HG03558 (cell line): ENCODE data around the gene SHC3.

Source experiments
- ATAC-seq: cut with Tn5 transposase; IDR thresholded peaks from one replicate; pipeline ENCODE4 v1.9.1; 2021; ENCODE audit warnings: moderate number of reproducible peaks; ENCODE audit not compliant: unreplicated experiment; ENCODE audit errors: extremely low read depth

SHC3 gene

DNA sequence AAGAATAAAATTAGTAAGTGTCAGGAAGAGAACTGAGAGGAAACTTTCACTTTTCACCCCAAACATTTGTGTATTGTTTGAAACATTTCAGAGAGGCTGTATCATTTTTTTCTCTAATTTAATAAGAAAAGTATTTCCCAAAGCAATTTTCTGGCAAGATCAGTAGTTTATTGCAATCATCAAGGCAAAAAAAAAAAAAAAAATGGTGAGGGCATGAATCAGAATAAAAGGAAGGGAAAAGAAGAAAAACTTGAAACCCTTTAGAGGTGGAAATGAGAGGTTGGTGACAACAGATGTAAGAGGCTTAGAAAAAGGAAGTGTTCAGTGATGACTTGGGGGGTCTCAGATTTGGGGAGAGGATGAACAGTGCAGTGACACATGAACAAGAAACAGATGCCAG, 13.3 kb downstream of the SHC3 start:
- ATAC-seq, result no peak

DNA sequence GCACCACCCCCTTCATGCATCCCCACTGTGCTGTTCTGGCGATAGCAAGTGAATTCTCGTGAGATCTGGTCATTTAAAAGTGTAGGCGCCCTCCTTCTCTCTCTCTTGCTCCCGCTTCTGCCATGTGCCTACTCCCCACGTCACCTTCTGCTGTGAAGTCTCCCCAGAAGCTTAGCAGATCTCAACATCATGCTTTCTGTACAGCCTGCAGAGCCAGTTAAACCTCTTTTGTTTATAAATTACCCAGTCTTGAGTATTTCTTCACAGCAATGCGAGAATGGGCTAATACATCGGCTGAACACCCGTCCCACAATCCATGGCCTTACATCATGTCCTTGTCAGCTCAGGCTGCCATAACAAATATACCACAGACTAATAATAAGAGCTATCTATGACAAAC, 17.4 kb downstream of the SHC3 start:
- no peak for ATAC-seq

DNA sequence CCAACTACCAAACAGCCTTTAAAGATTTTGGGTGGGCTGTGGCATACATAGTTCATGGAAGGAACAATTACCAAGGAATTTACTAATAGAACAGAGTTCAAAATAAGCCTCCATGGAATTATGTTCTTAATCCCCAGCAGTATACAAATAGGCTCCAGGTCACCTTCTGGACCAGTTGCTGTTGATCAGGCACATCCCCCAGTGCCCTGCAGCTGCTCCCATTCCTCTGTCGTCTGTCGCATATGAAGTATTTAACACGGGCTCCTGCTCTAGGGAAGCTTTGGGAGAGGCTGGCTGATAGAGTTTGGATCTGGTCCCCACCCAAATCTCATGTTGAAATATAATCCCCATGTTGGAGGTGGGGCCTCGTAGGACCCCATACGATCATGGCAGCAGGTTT, 17.8 kb downstream of the SHC3 start:
- ATAC-seq, result no peak

DNA sequence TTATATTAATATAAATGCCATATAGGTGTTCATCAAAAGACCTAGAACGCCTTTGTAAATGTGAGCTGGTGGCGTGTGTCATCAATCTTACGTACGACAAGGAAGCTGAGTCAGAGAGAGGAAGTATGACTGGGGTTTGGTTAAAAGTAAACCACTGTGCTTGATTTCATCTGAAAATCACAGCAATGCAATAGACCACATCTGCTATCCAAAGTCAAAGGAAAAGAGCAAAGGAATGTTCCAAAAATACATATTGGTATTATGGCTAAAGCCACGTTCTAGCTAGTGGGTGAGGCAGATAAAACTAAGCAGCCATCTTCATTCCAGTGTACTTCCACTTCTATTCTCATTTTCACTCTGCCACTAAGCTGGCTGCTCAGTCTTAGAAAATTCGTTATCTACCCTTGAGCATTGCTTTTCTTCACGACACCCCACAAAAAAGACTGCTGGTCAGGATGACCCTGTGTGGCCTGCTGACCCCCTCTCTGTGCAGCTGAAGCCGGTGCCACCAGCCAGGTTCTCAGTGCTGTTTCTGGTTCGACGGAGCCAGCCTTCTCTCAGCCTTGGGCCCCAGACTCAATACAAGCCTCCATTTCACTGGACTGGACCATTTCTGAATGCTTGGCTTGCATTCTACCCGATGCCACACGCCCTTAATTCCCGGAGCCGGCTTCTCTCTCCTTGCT, 23.8 kb downstream of the SHC3 start:
- no peak for ATAC-seq

DNA sequence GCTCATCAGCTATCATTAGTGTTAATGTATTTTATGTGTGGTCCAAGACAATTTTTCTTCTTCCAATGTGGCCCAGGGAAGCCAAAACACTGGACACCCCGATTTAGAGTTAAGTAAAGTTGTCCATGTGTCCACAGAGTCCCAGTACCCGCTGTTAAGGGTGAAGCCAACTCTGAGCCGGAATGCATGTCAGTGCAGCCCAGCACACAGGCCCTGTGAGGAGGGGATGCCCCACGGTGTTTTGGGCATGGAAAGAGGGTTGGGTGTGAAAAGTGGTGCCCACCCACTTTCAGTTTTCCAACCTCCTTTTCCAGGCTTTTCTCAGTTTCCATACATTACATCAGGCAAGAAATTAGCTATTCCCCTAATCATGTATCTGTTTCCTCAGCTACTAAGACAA, 24.4 kb downstream of the SHC3 start:
- ATAC-seq, result no peak

DNA sequence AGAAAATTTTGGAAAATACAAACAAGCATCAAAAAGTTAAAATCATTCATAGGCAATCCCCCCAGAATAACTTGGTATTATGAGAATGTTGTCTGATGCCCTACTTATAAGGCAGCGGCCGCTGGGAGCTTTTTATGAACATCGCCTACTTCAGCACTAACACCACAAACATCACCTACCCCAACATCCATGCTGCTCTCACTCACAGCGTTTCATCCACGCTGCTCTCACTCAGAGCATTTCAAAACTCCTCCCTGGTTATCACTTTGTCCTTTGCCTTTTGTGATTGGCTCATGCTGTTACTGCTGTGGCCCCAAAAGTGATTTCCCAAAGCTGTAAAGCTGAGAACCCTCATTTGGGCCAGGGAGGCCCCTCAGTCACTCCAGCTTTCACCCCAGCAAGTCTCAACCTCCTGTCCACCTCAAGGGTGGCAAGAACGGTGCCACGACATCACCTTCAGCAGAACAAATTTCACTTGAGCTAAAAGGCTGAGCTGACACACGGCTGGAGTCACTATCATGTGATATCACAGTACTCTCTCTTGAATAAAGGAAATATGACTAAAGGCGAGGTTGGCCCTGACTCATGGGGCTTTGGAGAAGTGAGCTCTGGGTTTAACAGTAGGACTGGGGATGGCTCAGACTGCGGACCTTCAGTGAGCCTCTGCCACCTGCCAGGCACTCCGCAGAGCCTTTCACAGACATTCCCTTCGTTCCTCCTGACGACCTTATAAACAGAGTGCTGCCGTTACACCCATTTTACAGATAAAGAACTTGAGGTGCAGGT, 25.2 kb downstream of the SHC3 start:
- no peak for ATAC-seq

DNA sequence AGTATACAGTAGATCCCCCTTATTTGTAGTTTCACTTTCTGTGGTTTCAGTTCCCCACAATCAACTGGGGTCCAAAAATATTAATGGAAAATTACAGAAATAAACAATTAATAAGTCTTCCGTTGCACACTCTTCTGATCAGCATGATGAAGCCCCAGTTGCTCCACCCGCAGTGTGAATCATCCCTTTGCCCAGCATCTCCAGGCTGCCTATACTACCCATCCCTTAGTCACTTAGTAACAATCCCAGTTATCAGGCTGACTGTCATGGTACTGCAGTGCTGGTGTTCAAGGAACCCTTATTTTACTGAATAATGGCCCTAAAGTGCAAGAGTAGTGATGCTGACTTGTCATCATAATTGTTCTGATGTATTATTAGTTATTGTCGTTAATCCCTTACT, 28.9 kb downstream of the SHC3 start:
- ATAC-seq, result no peak

DNA sequence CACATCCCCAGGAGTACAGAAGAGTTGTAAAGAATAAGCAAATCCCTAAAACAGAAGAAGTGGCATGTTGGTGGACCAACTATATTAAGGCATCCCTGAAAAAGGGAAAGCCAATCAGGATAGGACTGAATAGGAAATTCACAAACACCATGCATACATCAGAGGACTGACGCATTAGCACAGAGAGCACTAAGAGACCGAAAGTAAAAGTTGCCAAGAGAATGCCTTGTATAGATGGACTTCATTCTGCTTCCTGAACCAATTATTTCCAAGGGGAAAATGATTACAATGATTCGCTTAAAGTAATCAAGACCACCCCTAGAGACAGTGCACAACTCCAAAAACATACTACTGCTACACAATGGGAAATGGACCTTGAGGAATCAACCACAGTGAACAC, 33.5 kb downstream of the SHC3 start:
- no peak for ATAC-seq

DNA sequence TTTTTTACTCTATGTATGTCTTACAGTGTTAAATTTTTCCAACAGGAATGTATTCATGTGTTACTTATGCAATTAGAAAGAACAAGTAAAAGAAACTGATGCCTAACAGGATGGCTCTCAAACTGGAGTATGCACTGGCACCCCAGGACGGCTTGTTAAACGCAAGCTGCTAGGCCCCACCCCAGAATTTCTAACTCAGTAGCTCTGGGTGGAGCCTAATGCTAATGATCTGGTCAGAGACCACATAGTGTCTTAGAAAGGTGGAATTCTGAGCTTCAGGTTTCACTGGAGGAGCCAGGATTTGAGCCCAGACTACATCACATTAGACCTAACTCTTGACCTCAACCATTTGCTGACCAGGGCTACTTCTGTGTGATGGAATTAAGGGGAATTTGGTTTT, 34.4 kb downstream of the SHC3 start:
- no peak for ATAC-seq

DNA sequence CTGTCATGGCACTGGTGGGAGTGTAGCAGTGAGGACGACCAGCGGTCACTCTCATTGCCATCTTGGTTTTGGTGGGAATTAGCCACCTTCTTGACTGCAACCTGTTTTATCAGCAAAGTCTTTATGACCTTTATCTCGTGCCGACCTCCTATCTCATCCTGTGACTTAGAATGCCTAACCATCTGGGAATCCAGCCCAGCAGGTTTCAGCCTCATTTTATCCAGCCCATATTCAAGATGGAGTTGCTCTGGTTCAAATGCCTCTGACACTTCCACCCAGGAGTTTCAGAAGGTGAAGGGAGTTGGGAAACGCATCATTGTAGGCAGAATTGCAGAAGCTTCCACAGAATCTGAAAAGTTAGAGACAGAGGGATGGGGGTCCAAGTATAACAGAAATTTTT, 35.4 kb downstream of the SHC3 start:
- no peak for ATAC-seq

DNA sequence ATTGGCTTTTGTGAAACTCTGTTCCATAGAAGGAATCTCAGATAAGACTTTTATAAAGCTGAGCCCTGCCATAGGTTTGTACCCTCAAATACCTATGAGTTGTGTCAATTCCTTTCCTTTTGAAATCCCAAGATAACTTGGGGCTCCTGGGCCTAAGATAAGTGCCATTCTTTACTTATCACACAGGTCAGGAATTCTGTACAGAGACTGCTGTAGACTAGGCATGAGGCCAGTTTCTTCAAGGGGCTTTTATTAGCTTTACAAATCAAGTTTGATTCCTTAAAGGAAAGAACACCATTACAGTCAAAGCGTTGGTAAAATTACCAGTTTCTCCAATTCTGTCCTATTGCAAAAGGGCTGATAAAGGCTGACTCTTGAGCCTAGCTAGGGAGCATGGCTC, 39.2 kb downstream of the SHC3 start:
- ATAC-seq, result no peak

DNA sequence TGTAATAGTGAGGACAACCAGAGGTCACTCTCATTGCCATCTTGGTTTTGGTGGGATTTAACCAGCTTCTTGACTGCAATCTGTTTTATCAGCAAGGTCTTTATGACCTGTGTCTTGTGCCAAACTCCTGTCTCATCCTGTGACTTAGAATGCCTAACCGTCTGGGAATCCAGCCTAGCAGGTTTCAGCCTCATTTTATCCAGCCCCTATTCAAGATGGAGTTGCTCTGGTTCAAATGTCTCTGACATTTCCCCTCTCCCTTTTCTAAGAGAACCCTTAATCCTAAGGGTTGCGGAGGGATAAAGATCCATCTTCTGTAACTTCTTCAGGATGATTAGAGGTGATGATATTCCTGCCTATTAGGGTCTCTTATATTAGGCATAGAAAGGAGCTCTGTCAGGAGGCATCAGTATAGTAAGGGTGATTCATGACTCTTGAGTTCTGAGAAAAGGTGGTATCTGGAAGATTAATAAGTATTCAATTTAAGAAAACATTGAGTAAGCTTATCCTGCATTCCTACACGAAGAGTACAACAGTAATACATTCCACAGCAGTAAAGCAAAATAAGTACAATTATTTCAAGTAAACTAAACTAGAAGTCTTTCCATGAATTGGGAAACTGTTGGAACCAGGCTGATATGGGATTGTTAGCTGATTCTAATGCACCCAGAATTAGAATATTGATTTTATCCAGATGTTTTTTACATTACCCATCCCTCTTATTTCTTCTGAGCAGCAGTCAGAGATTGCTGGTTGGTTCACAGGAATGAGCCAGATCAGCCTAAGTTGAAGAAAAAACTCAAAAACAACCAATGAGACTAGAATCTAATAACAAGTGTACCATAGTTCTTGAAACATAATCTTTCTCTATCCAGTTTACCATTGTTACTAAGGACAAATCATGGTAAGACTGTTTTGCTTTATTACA, 39.9 kb downstream of the SHC3 start:
- ATAC-seq, result no peak

DNA sequence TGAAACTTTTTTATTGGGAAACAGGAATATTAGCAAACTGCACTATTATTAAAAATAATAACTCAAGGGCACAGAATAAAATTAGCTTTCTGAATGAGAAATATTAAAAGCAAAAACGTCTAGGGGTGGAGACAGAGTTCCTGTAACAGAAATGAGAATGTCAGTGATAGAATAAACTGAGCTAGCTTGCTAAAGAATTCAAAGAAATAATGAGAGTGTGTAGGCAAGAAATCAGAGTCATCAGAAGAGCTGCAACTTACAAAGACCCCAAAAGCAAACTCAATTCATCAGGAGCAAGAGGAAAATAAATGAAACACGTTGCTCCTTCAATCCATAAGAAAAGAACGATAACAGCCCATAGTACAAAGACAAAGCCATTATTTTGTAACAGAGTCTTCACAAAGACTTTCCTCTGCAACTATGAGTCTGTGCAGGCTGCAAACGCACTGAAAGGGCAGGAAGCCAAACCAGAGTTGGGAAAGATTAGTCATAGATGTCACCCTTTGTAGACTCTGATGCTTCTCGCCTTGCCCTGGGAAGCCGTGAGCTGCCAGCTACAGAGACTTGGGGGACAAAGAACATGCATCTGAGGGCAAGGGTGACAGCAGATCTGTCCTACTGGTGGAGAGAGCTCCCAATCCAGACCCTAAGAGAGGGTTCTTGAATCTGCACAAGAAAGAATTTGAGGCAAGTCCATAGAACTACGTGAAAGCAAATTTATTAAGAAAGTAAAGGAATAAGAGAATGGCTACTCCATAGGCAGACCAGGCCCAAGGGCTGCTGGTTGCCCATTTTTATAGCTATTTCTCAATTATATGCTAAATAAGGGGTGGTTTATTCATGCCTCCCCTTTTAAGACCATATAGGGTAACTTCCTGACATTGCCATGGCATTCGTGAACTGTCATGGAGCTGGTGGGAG, 40.8 kb downstream of the SHC3 start:
- no peak for ATAC-seq

DNA sequence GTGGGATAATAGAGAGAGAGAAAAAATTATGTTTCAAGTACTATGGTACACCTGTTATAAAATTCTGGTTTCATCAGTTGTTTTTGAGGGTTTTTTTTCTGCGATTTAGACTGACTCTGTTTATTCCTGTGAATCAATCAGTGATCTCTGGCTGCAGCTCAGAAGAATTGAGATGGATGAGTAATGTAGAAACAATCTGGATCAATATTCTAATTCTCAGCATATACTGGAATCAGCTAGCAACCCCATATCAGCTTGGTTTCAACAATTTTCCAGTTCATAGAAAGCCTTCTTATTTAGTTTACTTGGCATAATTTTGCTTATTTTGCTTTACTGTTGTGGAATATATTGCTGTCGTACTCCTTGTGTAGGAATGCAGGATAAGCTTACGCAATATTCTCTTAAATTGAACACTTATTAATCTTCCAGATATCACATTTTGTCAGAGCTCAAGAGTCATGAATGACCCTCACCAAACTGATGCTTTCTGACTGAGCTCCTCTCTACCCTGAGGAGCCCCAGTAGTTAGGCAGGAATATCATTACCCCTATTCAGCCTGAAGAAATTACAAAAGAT, 42.9 kb downstream of the SHC3 start:
- no peak for ATAC-seq

DNA sequence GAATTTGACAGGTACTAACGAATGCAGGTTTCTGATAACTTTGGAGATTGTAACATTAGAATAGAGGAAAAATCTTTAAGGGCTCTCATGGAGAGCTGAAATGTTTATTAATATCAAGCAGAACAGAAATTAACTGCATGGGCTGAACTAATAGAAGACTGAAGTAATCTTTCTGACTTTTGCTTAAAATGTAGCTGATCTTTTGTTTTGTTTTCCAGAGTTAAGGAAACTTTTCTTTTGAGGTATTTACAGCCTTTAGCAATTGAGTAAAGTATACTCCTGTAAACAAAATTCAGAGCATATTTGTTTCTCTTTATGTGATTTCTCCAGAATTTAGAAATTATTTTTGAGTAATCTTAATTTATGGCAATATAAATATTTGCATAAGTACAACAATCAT, 43.9 kb downstream of the SHC3 start:
- no peak for ATAC-seq

DNA sequence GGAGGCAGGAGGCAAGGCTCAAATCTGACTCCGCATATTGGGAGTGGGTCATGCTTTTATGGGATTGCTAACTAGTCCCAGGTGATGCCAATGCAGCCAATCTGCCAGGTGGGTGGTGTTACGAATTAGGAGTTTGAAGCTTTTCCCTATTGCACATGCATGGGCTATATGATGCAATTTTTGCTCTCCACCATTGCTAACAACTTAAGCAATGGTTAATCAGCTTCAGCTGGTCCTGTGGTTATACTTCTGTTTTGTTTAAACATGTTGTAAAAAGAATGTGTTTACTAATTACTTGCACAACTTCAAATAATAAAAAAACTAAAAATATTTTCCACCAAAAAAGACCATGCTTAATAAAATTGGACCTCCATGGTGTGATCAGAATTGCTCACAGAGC, 55.7 kb downstream of the SHC3 start:
- no peak for ATAC-seq

DNA sequence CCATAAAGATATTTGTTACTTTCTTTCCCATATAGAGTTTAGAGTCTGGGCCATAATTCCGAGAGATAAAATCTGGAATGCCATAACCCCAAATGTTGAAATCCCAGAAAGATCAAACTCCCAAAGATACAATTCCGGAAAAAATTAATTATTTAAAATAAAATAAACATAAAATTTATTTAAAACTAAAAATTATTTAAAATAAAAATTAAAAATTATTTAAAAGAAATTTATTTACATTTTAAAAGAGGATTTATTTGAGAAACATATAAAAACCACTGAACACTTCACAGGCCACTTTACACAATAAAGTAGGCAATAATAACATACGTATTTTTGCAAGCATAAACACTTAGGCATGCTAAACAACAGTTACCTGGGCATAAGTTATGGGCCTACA, 57.9 kb downstream of the SHC3 start:
- ATAC-seq, result no peak

DNA sequence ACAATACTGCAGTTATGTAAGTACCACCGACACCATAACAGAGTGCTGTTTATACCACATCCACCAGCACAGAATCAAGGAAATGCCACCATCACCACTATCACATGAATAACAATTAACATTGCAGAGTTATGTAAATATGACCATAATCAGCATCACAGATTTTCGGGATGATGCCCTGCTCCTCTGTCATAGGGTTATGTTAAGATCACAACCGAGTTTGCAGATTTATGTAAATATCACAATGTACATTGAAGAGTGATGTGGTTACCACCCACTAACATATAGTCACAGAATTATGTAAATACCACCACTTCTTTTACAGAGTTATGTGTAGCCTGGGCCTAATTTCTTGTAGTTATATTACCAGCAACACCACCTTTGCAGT, 61.8 kb downstream of the SHC3 start:
- ATAC-seq, result no peak

DNA sequence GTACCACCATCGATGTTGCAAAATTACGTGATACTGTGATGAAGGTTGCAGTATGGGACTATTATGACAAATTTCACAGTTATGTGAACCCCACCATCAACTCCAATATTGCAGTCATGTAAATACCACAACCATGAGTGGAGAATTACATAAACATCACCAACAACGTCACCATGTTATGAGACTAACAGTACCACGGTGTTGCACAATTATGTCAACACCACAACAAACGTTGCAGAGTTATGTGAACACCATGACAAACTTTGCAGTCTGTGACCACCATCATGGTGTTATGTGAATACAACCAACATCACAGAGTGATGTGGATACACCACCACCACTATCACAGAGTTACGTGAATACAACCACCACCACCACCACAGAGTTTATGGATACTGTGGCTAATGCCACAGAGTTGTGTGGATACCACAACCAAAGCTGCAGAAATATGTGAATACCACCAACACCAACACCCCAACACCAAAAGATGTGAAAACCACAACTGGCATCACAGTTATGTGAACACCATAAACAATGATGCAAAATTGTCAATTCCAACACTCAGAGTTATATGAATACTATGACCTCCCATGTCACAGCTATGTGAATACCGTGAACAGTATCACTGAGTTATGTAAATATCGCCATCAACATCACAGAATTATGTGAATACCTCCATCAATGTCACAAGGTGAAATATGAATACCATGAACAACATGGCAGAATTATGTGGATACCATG, 62.4 kb downstream of the SHC3 start:
- no peak for ATAC-seq
